HG03575 (cell line): ENCODE results near the gene PRG2.
"Not testable (repeated sequence)": the region's sequence is repeated elsewhere in the genome, so short reads cannot be mapped to it uniquely, and the experiment has no call there.

Source experiments
- ATAC-seq: cut with Tn5 transposase; IDR thresholded peaks from one replicate; pipeline ENCODE4 v1.9.1; 2021; ENCODE audit not compliant: unreplicated experiment, insufficient number of reproducible peaks, low FRiP score; ENCODE audit errors: extremely low read depth

Gene PRG2

GRCh38 chr11:57421805-57422204 is 31.4 kb upstream of the PRG2 start:
- ATAC-seq, result no peak

- no peak for ATAC-seq
These were observed 30.6 kb upstream of the PRG2 start for GRCh38 chr11:57421066-57421465.

GRCh38 chr11:57419146-57419545 is 28.7 kb upstream of the PRG2 start:
- no peak for ATAC-seq

- ATAC-seq, result no peak
These were observed 27.7 kb upstream of the PRG2 start for GRCh38 chr11:57418131-57418530.

GRCh38 chr11:57417056-57417455 is 26.6 kb upstream of the PRG2 start:
- no peak for ATAC-seq

GRCh38 chr11:57416436-57416835 is 26.0 kb upstream of the PRG2 start:
- no peak for ATAC-seq

- ATAC-seq, result no peak
These were observed 24.3 kb upstream of the PRG2 start for GRCh38 chr11:57414612-57415212.

GRCh38 chr11:57413681-57414080 is 23.2 kb upstream of the PRG2 start:
- no peak for ATAC-seq

- ATAC-seq, result no peak
These were observed 19.8 kb upstream of the PRG2 start for GRCh38 chr11:57410287-57410686.

GRCh38 chr11:57409321-57410100 is 19.1 kb upstream of the PRG2 start:
- no peak for ATAC-seq

GRCh38 chr11:57408771-57409170 is 18.3 kb upstream of the PRG2 start:
- no peak for ATAC-seq

GRCh38 chr11:57407941-57408475 is 17.6 kb upstream of the PRG2 start:
- no peak for ATAC-seq

GRCh38 chr11:57407010-57407920 is 16.8 kb upstream of the PRG2 start:
- no peak for ATAC-seq

GRCh38 chr11:57406337-57406904 is 16.0 kb upstream of the PRG2 start:
- peak; percentile 75 for ATAC-seq

GRCh38 chr11:57405271-57405860 is 14.9 kb upstream of the PRG2 start:
- no peak for ATAC-seq

GRCh38 chr11:57403802-57404147 is 13.3 kb upstream of the PRG2 start:
- no peak for ATAC-seq

- not testable (repeated sequence) for ATAC-seq
These were observed 12.8 kb upstream of the PRG2 start for GRCh38 chr11:57403003-57403801.
